ENCODE results near the gene SPAG6.
"Not testable (repeated sequence)": the region's sequence is repeated elsewhere in the genome, so short reads cannot be mapped to it uniquely, and the experiment has no call there.

The SPAG6 gene

GRCh38 chr10:22372298-22372697 lies 27.0 kb downstream of the SPAG6 start:
- no peak for DNase-seq (ENCODE audit: low read depth)

GRCh38 chr10:22372917-22373316 lies 27.6 kb downstream of the SPAG6 start:
- DNase-seq (ENCODE audit: low read depth) = no peak

DNA sequence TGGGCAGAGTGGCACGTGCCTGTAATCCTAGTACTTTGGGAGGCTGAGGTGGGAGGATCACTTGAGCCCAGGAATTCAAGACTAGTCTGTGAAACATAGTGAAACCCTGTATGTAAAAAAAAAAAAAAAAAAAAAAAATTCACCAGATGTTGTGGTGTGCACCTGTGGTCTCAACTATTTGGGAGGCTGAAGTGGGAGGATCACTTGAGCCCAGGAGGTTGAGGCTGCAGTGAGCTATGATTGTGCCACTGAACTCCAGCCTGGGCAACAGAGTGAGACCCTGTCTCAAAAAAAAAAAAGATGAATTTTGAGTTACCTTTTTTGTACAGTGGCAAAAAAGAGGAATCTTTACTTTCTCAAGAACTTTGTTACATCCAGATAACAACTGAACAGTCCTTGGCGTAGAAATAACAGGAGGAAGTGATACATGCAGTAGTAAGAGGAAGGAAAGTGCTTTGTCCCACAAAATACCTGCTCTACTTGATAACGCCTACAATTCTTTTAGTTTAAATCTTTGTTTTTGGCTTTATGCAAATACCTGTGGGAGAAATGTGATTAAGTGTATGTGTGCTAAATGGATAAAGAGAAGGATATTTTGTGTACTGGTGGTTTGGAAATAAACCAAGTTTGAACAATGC lies 29.3 kb downstream of the SPAG6 start:
- DNase-seq (ENCODE audit: low read depth) = no peak

DNA sequence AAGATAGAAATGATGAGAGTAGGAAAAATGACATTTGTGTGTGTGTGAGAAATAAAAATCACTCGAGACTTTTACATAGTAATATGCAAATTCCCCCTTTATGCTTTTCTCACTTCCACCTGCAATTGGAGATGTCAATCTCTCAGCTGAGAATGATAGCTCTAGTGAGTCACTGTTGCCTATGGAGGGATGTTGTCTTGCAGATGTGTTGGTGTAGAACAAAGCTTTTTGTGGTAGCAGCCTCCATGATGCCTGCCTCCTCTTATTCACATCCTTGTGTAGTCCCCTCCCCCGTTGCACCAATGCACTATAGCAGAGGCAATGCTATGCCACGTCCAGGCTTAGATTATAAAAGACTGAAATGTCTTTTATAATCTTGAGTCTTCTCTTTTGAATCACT lies 33.8 kb downstream of the SPAG6 start:
- no peak for DNase-seq (ENCODE audit: low read depth)

DNA sequence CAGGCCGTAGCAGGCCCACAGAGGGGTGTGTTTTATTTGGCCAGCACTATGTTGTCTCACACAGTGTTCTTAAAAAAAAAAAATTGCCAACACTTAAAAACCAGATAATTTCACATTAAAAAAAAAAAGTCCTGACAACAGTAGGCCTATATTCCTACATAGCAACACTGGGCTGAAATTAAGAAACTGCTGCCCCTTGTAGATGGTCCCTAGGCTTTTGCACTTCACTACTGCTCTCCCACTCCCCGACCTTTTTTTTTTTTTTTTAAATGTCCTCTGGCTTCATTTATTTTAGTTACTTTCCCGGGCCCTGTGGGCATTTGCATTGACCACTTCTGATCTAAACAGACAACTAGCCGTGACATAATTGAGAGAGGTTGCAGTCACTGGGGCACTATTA lies 36.0 kb downstream of the SPAG6 start:
- DNase-seq (ENCODE audit: low read depth) = no peak

DNA sequence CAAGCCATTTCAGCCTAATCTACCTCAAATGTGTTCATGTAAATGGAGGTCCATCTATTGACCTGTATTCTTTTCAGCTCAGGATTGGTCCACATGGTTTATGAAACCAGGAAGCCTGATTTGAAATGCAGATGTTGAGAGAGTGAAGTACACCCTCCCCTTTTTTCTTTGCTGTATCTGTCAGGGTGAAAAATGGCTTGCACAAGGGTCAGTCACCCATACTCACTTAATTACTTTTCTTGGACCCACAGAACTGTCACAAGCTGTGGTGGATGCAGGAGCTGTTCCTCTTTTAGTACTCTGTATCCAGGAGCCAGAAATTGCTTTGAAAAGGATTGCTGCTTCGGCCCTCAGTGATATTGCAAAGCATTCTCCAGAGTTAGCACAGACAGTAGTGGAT lies 41.2 kb downstream of the SPAG6 start:
- DNase-seq (ENCODE audit: low read depth) = no peak

DNA sequence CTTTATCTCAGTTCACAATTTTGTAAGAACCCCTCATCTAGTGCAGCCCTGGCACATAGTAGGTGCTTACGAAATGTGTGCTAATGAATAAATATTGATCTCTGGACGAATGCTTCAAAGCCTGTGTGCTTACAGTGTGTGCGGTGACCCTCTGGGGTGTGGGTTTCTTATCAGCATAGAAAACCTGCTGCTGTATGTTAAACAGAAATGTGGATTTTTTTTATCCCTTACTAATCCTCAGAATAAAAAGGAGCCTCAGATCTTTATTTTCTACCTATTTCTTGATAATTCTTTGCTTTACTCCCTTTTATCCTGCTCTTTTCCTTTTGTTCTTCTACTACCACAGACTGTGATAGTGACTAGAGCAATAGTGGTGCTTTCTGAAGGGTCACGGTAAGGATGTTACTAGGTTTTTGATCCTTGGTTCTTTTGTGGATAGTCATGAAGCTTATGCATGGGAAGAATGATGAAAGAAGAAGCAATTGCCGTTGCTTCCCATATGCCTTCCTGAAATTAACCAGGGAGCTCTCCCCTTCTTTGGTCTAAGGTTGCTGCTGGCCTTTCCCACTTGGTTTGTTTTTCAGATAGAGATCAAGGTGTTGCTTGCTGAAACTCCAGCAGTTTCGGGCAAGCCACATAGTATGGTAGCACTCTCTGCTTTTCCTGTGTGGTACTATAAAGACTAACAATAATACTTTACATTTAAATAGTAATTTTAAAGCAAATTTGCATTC lies 44.7 kb downstream of the SPAG6 start:
- DNase-seq (ENCODE audit: low read depth) = no peak

DNA sequence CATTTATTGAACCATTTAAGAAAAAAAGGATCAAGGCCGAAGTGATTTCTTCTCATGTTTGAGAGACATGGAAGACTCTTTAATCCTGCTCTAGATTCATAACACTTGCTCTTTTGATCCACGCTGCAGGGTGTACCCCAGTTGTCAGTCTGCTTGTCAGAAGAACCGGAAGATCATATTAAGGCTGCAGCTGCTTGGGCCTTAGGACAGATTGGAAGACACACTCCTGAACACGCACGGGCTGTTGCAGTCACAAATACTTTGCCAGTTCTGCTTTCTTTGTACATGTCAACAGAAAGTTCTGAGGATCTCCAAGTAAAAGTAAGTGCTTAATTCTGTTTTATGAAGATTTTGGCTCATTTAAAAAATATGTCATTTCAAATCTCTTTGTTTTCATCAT lies 46.3 kb downstream of the SPAG6 start:
- no peak for DNase-seq (ENCODE audit: low read depth)

DNA sequence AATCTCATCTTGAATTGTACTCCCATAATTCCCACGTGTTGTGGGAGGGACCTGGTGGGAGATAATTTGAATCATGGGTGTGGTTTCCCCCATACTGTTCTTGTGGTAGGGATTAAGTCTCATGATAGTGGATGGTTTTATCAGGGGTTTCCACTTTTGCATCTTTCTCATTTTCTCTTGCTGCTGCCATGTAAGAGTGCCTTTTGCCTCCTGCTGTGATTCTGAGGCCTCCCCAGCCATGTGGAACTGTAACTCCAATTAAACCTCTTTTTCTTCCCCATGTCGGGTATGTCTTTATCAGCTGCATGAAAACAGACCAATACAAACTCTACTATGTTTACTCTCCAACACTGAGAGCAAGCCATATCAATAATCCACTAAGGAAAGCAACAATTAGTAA lies 50.9 kb downstream of the SPAG6 start:
- DNase-seq (ENCODE audit: low read depth) = not testable (repeated sequence)

GRCh38 chr10:22406916-22407315 lies 61.6 kb downstream of the SPAG6 start:
- DNase-seq (ENCODE audit: low read depth) = not testable (repeated sequence)

DNA sequence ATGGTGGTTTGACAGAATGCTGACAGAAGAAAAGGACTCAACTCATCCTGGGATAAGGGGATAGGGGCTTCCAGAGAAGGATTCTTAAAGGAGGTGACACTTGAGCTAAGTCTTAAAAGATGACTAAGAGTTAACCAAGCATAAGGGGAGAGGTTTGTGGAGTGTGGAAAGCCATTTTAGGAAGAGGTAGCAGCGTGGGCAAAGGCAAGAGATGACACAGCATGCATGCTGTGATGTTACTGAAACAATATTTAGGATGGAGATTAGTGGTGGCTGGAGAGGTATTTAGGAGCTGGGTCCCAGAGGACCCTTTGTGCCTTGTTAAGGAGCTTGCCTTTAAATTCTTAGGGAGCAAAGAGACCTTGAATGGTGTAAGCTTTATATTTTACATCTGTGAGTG lies 65.1 kb downstream of the SPAG6 start:
- no peak for DNase-seq (ENCODE audit: low read depth)

DNA sequence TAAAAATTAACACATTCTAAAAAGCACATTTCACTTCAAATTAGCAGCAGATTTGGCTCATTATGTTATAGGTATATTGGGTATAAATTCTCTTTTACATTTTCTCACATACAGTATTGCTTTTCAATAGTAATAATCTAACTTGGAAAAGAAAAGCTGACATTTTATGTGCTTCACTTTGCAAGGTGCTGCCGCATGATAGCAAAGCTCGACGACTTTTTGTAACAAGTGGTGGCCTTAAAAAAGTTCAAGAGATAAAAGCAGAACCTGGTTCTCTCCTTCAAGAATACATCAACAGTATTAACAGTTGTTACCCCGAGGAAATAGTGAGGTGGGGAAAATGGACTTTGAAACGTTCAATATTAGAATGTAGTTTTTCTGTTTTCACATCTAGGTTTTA lies 65.5 kb downstream of the SPAG6 start:
- no peak for DNase-seq (ENCODE audit: low read depth)

GRCh38 chr10:22414146-22414545 lies 68.8 kb downstream of the SPAG6 start:
- DNase-seq (ENCODE audit: low read depth) = no peak

GRCh38 chr10:22415072-22415471 lies 69.8 kb downstream of the SPAG6 start:
- no peak for DNase-seq (ENCODE audit: low read depth)

- DNase-seq (ENCODE audit: low read depth) = no peak
Observed at GRCh38 chr10:22417736-22418268, 72.5 kb downstream of the SPAG6 start.

- DNase-seq (ENCODE audit: low read depth) = no peak
Observed at GRCh38 chr10:22420787-22421517, 75.7 kb downstream of the SPAG6 start.

DNA sequence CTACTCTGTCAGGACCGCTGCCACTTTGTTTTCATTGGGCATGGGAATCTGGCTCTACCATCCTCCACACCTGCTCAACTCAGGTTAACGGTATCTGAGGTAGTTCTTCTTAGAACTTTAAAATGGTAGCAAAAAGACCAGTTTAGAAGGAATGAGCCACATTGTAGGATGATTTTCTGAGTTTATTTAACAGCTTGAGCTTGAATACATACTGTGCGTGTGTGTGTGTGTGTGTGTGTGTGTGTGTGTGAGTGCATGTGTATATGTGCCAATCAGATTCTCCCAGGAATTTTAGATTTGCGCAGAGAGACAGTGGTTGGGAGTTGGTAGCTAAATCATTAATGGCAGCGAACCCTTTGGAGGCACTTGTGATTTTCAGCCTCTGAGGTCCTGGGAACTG lies 81.4 kb downstream of the SPAG6 start:
- DNase-seq (ENCODE audit: low read depth) = no peak

- no peak for DNase-seq (ENCODE audit: low read depth)
Observed at GRCh38 chr10:22427101-22427500, 81.8 kb downstream of the SPAG6 start.

- peak; percentile 85 for DNase-seq (ENCODE audit: low read depth)
Observed at GRCh38 chr10:22427890-22428571, 82.7 kb downstream of the SPAG6 start.

GRCh38 chr10:22429146-22429545 lies 83.8 kb downstream of the SPAG6 start:
- no peak for DNase-seq (ENCODE audit: low read depth)

- DNase-seq (ENCODE audit: low read depth) = no peak
Observed at GRCh38 chr10:22429981-22430421, 84.7 kb downstream of the SPAG6 start.

GRCh38 chr10:22433875-22434274 lies 88.6 kb downstream of the SPAG6 start:
- peak; percentile 71 for DNase-seq (ENCODE audit: low read depth)

Measured in HS-5 (cell line).